Measurements from ENCODE around the gene COBL. TPM values are rescaled to one million over a fixed set of nuclear protein-coding genes. Genes with fewer than 3 reads are reported as not detected.

Gene COBL
- total RNA-seq, 3 donors from 2014 or later (not counting 1 experiment from before 2014, with no cell fraction given) = not detected

- H3K27ac ChIP-seq (ENCODE audit: low read length) = no peak overlapping the region
- no peaks in the 10 kb centered on the region for H3K27me3 ChIP-seq (ENCODE audit: control insufficient read depth, insufficient read depth, low read length)
- no peak overlapping the region for H3K27ac Mint-ChIP-seq
- no peaks in the 10 kb centered on the region for H3K36me3 Mint-ChIP-seq
- H3K4me1 Mint-ChIP-seq = no peaks in the 10 kb centered on the region
- intact Hi-C loops (cut with micrococcal nuclease) = no loop called here
- no peaks in the 10 kb centered on the region for H3K4me1 ChIP-seq (ENCODE audit: control insufficient read depth, insufficient read depth, low read length)
- no peak for DNase-seq
- WGBS (ENCODE audit: insufficient coverage) = 86% methylated on average over 8 of the region's 8 CpGs
- TF ChIP-seq CTCF (IDR thresholded peaks at IDR 0.05) = no peak
- no peaks in the 10 kb centered on the region for H3K9me3 ChIP-seq (ENCODE audit: control insufficient read depth, insufficient read depth, low read length)
- ATAC-seq = no peak
- no peak overlapping the region for H3K4me3 ChIP-seq (ENCODE audit: low read length)
- H3K9me3 Mint-ChIP-seq = no peaks in the 10 kb centered on the region
- H3K27me3 Mint-ChIP-seq (ENCODE audit: low read depth in 2 of 2) = peaks cover 5% of the 10 kb centered on the region in 2 donors
- no peak overlapping the region for H3K4me3 Mint-ChIP-seq
- no peaks in the 10 kb centered on the region for H3K36me3 ChIP-seq (ENCODE audit: control insufficient read depth, insufficient read depth, low read length)
These were observed 262.4 kb downstream of the COBL start for GRCh38 chr7:51054231-51054630.

DNA sequence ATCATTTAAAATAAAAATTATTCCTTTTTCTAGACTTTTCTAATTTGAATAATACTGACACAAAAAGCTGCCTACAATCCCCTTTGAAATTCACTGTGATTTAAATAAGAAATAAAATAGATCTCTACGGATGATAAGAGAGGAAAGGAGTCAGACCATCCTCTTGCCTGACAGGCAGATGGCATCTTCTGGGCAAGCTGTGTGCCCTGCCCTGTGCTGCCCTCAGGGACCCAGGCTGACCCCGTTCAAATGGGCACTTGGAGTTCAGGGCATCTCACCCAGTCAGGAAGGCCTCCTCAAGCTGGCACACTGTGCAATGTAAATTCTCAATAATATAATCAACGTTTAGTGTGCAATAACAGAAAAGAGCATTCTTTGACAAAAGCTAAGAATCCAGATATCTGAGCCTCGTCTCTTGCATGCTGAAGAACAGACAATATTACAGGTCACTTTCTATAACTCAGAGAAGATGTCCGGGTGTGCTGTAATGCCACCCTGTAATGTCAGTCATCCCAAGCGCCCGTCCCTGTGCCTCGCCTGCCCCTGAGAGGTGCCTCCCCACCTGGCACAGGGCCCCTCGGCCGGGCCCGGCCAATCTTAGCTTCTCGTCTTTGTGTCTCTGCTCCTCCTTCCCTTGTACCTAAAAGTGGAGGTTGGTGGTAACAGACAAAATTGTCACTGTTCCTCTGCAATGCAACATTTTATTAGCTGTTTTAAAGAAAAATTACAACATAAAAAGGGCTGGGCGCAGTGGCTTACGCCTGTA, 263.3 kb downstream of the COBL start:
- 88% methylated on average over 14 of the region's 14 CpGs for WGBS (ENCODE audit: insufficient coverage)
- no peak overlapping the region for H3K27ac ChIP-seq (ENCODE audit: low read length)
- no peak for ATAC-seq
- H3K36me3 ChIP-seq (ENCODE audit: control insufficient read depth, insufficient read depth, low read length) = no peaks in the 10 kb centered on the region
- intact Hi-C loops (cut with micrococcal nuclease) = no loop called here
- H3K27ac Mint-ChIP-seq = no peak overlapping the region
- H3K4me3 Mint-ChIP-seq = no peak overlapping the region
- H3K4me3 ChIP-seq (ENCODE audit: low read length) = no peak overlapping the region
- H3K27me3 Mint-ChIP-seq (ENCODE audit: low read depth in 2 of 2) = peaks cover 5% of the 10 kb centered on the region in 2 donors
- no peaks in the 10 kb centered on the region for H3K9me3 ChIP-seq (ENCODE audit: control insufficient read depth, insufficient read depth, low read length)
- H3K9me3 Mint-ChIP-seq = no peaks in the 10 kb centered on the region
- no peak for TF ChIP-seq CTCF (IDR thresholded peaks at IDR 0.05)
- H3K4me1 ChIP-seq (ENCODE audit: control insufficient read depth, insufficient read depth, low read length) = no peaks in the 10 kb centered on the region
- no peaks in the 10 kb centered on the region for H3K27me3 ChIP-seq (ENCODE audit: control insufficient read depth, insufficient read depth, low read length)
- H3K4me1 Mint-ChIP-seq = no peaks in the 10 kb centered on the region
- H3K36me3 Mint-ChIP-seq = no peaks in the 10 kb centered on the region
- DNase-seq = no peak

- Histone ChIP-seq H3K9me3 (ENCODE audit: control insufficient read depth, insufficient read depth, low read length) (no peaks in the 10 kb centered on the region), H3K27ac (ENCODE audit: low read length) (no peak overlapping the region), H3K36me3 (ENCODE audit: control insufficient read depth, insufficient read depth, low read length) (no peaks in the 10 kb centered on the region), H3K27me3 (ENCODE audit: control insufficient read depth, insufficient read depth, low read length) (no peaks in the 10 kb centered on the region), H3K4me3 (ENCODE audit: low read length) (no peak overlapping the region), H3K4me1 (ENCODE audit: control insufficient read depth, insufficient read depth, low read length) (no peaks in the 10 kb centered on the region)
- ATAC-seq = no peak
- Mint-ChIP-seq H3K27me3 (ENCODE audit: low read depth in 2 of 2) (peaks cover 3 to 10% of the 10 kb centered on the region in 2 donors), H3K27ac (no peak overlapping the region), H3K4me1 (no peaks in the 10 kb centered on the region), H3K4me3 (no peak overlapping the region), H3K9me3 (no peaks in the 10 kb centered on the region), H3K36me3 (no peaks in the 10 kb centered on the region)
- DNase-seq = no peak
- WGBS (ENCODE audit: insufficient coverage) = 80% methylated on average over 5 of the region's 5 CpGs
- TF ChIP-seq CTCF (IDR thresholded peaks at IDR 0.05) = no peak
- intact Hi-C loops (cut with micrococcal nuclease) = no loop called here
These were observed 270.1 kb downstream of the COBL start for GRCh38 chr7:51046482-51046881.

- Mint-ChIP-seq H3K4me1 (no peaks in the 10 kb centered on the region), H3K36me3 (no peaks in the 10 kb centered on the region), H3K27ac (no peak overlapping the region), H3K9me3 (no peaks in the 10 kb centered on the region), H3K4me3 (no peak overlapping the region), H3K27me3 (ENCODE audit: low read depth in 2 of 2) (peaks cover 3 to 8% of the 10 kb centered on the region in 2 donors)
- no peaks in the 10 kb centered on the region for H3K9me3 ChIP-seq (ENCODE audit: control insufficient read depth, insufficient read depth, low read length)
- intact Hi-C loops (cut with micrococcal nuclease) = no loop called here
- H3K36me3 ChIP-seq (ENCODE audit: control insufficient read depth, insufficient read depth, low read length) = no peaks in the 10 kb centered on the region
- TF ChIP-seq CTCF (IDR thresholded peaks at IDR 0.05) = no peak
- H3K27ac ChIP-seq (ENCODE audit: low read length) = no peak overlapping the region
- DNase-seq = no peak
- WGBS (ENCODE audit: insufficient coverage) = 81% methylated on average over 4 of the region's 4 CpGs
- no peak for ATAC-seq
- no peak overlapping the region for H3K4me3 ChIP-seq (ENCODE audit: low read length)
- no peaks in the 10 kb centered on the region for H3K4me1 ChIP-seq (ENCODE audit: control insufficient read depth, insufficient read depth, low read length)
- no peaks in the 10 kb centered on the region for H3K27me3 ChIP-seq (ENCODE audit: control insufficient read depth, insufficient read depth, low read length)
These were observed 270.5 kb downstream of the COBL start for GRCh38 chr7:51046103-51046466.

Data from natural killer cell (primary cell).